ENCODE results near the gene MIOX. TPM values are rescaled to one million over a fixed set of nuclear protein-coding genes. Genes with fewer than 3 reads are reported as not detected.

The MIOX gene
- total RNA-seq, 3 donors from 2014 or later, result 0.30 TPM; not detected in 2

- H3K27me3 Mint-ChIP-seq (ENCODE audit: low read depth), result peaks cover 1% of the 10 kb centered on the region
- ATAC-seq (no peak), DNase-seq (no peak)
- no peaks in the 10 kb centered on the region for H3K9me3 Mint-ChIP-seq
- no peaks in the 10 kb centered on the region for H3K36me3 Mint-ChIP-seq (ENCODE audit: insufficient read depth)
- peaks cover 2% of the 10 kb centered on the region for H3K4me1 Mint-ChIP-seq (ENCODE audit: low read depth)
- H3K4me3 Mint-ChIP-seq, result no peak overlapping the region
Measured at GRCh38 chr22:50485221-50486131, 1.2 kb upstream of the MIOX start.

DNA sequence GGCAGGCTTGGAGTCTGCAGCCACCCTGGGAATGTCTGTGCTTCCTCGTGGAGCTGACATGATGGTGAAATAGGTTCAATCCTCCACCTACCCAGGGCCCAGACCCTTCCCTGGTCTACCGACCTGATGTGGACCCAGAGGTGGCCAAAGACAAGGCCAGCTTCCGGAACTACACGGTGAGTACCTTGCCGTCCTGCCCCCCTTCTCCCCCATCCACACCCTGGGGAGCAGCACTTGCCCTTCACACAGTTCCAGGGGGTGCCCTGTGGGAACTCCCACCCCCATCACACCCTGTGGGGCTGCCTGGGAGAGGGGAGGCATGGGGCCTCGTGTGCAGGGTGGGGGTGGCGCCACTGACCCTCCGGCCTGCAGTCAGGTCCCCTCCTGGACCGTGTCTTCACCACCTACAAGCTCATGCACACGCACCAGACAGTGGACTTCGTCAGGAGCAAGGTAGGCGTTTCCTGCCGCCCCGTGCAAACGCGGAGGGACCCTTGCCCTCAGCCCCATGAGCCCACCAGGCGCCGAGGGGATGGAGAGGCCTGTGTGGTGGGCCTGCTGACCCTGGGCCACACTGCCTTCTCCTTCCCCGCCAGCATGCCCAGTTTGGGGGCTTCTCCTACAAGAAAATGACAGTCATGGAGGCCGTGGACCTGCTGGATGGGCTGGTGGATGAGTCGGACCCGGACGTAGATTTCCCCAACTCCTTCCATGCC is 789 bp downstream of the MIOX start:
- no peaks in the 10 kb centered on the region for H3K9me3 Mint-ChIP-seq
- no peak for ATAC-seq
- peaks cover 1% of the 10 kb centered on the region for H3K27me3 Mint-ChIP-seq (ENCODE audit: low read depth)
- H3K4me1 Mint-ChIP-seq (ENCODE audit: low read depth), result peaks cover 9% of the 10 kb centered on the region
- H3K36me3 Mint-ChIP-seq (ENCODE audit: insufficient read depth), result no peaks in the 10 kb centered on the region
- H3K4me3 Mint-ChIP-seq, result no peak overlapping the region
- DNase-seq, result no peak

DNA sequence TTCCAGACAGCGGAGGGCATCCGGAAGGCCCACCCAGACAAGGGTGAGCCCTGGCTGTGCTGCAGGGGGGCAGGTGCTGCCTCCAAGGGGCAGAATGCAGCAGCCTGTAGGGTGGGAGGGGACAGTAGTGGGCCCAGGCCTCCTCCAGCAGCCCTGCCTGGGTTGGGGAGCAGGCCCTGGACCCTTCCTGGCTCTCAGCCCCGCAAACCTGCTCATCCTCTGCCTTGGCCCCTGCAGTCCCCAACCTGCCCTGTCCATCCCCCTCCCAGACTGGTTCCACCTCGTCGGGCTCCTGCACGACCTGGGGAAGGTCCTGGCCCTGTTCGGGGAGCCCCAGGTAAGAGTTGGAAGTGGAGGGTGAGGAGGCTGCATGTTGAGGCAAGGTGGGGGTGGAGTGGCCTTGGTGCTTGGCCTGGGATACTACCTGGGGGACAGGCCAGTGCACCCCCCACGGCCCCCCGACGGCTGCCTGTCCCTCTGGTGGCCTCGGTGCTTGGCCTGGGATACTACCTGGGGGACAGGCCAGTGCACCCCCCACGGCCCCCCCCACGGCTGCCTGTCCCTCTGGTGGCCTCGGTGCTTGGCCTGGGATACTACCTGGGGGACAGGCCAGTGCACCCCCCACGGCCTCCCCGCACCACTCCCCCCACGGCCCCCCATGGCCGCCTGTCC is 1.5 kb downstream of the MIOX start:
- peaks cover 9% of the 10 kb centered on the region for H3K4me1 Mint-ChIP-seq (ENCODE audit: low read depth)
- H3K4me3 Mint-ChIP-seq, result no peak overlapping the region
- peaks cover 1% of the 10 kb centered on the region for H3K27me3 Mint-ChIP-seq (ENCODE audit: low read depth)
- no peaks in the 10 kb centered on the region for H3K36me3 Mint-ChIP-seq (ENCODE audit: insufficient read depth)
- ATAC-seq (no peak), DNase-seq (no peak)
- no peaks in the 10 kb centered on the region for H3K9me3 Mint-ChIP-seq

GRCh38 chr22:50488886-50489285 is 2.2 kb downstream of the MIOX start:
- no peak for ATAC-seq
- Mint-ChIP-seq H3K27me3 (ENCODE audit: low read depth) (peaks cover 1% of the 10 kb centered on the region), H3K4me3 (no peak overlapping the region), H3K4me1 (ENCODE audit: low read depth) (peaks cover 9% of the 10 kb centered on the region), H3K36me3 (ENCODE audit: insufficient read depth) (no peaks in the 10 kb centered on the region), H3K9me3 (no peaks in the 10 kb centered on the region)
- no peak for DNase-seq

DNA sequence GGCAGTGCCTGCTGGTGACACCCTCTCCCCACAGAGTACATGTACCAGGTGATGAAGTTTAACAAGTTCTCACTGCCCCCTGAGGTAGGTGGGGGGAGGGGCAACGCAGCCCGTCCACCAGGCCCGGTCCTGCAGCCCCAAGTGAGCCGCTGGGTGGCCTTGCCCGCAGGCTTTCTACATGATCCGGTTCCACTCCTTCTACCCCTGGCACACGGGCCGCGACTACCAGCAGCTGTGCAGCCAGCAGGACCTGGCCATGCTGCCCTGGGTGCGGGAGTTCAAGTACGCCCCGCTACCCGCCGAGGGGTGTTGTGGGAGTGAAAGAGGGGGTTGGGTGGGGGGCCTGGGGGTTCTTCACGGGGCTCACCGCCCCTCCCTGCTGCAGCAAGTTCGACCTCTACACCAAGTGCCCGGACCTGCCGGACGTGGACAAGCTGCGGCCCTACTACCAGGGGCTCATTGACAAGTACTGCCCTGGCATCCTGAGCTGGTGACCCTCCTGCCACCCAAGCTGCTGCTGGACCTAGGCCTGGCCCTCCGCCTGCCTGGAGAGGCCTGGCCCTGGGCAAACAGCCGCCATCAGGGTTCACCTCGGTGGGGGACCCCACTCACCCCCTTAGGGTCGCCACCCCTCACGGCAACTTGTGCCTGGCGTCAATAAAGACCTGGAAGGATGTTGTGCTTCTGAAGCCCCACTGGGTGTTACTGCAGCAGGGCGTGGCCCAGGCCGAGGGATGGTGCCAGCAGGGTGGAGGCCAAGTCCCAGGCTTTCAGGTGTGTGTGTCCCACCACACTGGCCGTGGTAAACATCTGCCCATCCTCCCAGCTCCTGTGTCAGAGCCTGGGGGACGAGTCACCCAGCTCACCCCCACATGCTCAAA is 2.9 kb downstream of the MIOX start:
- peaks cover 9% of the 10 kb centered on the region for H3K4me1 Mint-ChIP-seq (ENCODE audit: low read depth)
- no peak for ATAC-seq
- DNase-seq, result no peak
- no peaks in the 10 kb centered on the region for H3K9me3 Mint-ChIP-seq
- no peak overlapping the region for H3K4me3 Mint-ChIP-seq
- no peaks in the 10 kb centered on the region for H3K36me3 Mint-ChIP-seq (ENCODE audit: insufficient read depth)
- peaks cover 1% of the 10 kb centered on the region for H3K27me3 Mint-ChIP-seq (ENCODE audit: low read depth)

- H3K36me3 Mint-ChIP-seq (ENCODE audit: insufficient read depth), result no peaks in the 10 kb centered on the region
- H3K4me1 Mint-ChIP-seq (ENCODE audit: low read depth), result peaks cover 7% of the 10 kb centered on the region
- peaks cover 1% of the 10 kb centered on the region for H3K27me3 Mint-ChIP-seq (ENCODE audit: low read depth)
- no peak for DNase-seq
- H3K9me3 Mint-ChIP-seq, result no peaks in the 10 kb centered on the region
- ATAC-seq, result peak; percentile 30 to 32
- H3K4me3 Mint-ChIP-seq, result peak overlapping the region; percentile 42
Measured at GRCh38 chr22:50490531-50491308, 4.1 kb downstream of the MIOX start.

DNA sequence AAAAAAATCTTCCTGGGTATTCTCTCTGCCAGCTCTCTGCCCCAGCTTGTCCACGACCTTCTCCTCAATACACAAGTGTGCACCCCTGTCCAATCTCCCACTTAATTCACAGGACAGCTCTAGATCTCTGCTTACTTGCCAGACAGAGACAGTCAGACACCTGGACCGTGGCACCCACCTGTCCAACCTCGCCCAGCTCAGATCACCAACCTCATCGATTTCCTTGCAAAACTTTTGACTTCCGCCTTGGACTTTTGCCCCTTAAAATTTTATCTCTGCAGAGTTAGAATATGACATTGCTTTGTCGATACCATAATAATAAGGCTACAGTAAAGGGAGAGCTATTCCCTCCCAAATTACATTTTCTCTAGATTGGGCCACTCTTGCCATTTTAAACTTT is 10.4 kb downstream of the MIOX start:
- DNase-seq (no peak), ATAC-seq (no peak)
- no peak overlapping the region for H3K4me3 Mint-ChIP-seq
- no peaks in the 10 kb centered on the region for H3K27me3 Mint-ChIP-seq (ENCODE audit: low read depth)
- H3K36me3 Mint-ChIP-seq (ENCODE audit: insufficient read depth), result no peaks in the 10 kb centered on the region
- H3K9me3 Mint-ChIP-seq, result no peaks in the 10 kb centered on the region
- H3K4me1 Mint-ChIP-seq (ENCODE audit: low read depth), result peaks cover 5% of the 10 kb centered on the region

DNA sequence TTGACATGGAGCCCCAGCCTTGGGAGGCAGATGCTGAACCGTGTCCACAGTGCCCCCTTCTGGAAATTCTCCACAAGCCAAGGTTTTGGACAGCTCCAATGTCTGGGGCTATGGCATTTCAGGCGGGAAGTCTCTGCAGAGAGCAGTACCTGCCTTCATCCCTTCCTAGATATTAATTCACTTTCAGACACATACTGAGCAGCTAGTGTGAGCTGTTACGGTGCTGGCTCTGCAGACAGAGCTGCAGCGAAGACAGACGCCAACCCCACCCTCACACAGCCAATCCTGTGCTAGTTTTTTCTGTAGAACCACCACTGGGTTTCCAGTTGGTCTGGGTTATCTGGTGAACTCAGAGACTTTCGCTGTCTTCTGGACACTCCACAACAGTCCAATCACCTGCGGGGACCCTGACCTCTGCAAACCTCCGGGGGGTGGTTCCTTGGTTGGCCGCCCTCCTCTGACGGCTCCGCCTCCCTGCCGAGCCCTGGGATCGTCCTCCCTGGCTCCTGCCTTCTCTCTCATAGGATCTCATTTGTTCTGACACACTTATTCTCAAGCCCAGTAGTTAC is 11.7 kb downstream of the MIOX start:
- DNase-seq (peak; percentile 64), ATAC-seq (peak; percentile 94)
- no peaks in the 10 kb centered on the region for H3K36me3 Mint-ChIP-seq (ENCODE audit: insufficient read depth)
- H3K4me1 Mint-ChIP-seq (ENCODE audit: low read depth), result peaks cover 5% of the 10 kb centered on the region
- no peaks in the 10 kb centered on the region for H3K27me3 Mint-ChIP-seq (ENCODE audit: low read depth)
- no peak overlapping the region for H3K4me3 Mint-ChIP-seq
- H3K9me3 Mint-ChIP-seq, result no peaks in the 10 kb centered on the region

- H3K4me3 Mint-ChIP-seq, result no peak overlapping the region
- H3K9me3 Mint-ChIP-seq, result no peaks in the 10 kb centered on the region
Measured at GRCh38 chr22:50500452-50500851, 13.8 kb downstream of the MIOX start.

GRCh38 chr22:50502096-50502495 is 15.4 kb downstream of the MIOX start:
- Mint-ChIP-seq H3K27me3 (ENCODE audit: low read depth) (no peaks in the 10 kb centered on the region), H3K4me3 (no peak overlapping the region), H3K36me3 (ENCODE audit: insufficient read depth) (no peaks in the 10 kb centered on the region), H3K4me1 (ENCODE audit: low read depth) (peaks cover 5% of the 10 kb centered on the region), H3K9me3 (no peaks in the 10 kb centered on the region)
- no peak for DNase-seq
- no peak for ATAC-seq

More at GRCh38 chr22:50500452-50500851, 13.8 kb downstream of the MIOX start:
- ATAC-seq (no peak), DNase-seq (no peak)
- H3K4me1 Mint-ChIP-seq (ENCODE audit: low read depth), result peaks cover 5% of the 10 kb centered on the region
- no peaks in the 10 kb centered on the region for H3K36me3 Mint-ChIP-seq (ENCODE audit: insufficient read depth)
- H3K27me3 Mint-ChIP-seq (ENCODE audit: low read depth), result no peaks in the 10 kb centered on the region

- no peak for DNase-seq
- H3K4me3 Mint-ChIP-seq, result no peak overlapping the region
- no peaks in the 10 kb centered on the region for H3K9me3 Mint-ChIP-seq
- H3K36me3 Mint-ChIP-seq (ENCODE audit: insufficient read depth), result no peaks in the 10 kb centered on the region
- H3K4me1 Mint-ChIP-seq (ENCODE audit: low read depth), result peaks cover 8% of the 10 kb centered on the region
- H3K27me3 Mint-ChIP-seq (ENCODE audit: low read depth), result no peaks in the 10 kb centered on the region
- ATAC-seq, result no peak
Measured at GRCh38 chr22:50502628-50503474, 16.2 kb downstream of the MIOX start.

DNA sequence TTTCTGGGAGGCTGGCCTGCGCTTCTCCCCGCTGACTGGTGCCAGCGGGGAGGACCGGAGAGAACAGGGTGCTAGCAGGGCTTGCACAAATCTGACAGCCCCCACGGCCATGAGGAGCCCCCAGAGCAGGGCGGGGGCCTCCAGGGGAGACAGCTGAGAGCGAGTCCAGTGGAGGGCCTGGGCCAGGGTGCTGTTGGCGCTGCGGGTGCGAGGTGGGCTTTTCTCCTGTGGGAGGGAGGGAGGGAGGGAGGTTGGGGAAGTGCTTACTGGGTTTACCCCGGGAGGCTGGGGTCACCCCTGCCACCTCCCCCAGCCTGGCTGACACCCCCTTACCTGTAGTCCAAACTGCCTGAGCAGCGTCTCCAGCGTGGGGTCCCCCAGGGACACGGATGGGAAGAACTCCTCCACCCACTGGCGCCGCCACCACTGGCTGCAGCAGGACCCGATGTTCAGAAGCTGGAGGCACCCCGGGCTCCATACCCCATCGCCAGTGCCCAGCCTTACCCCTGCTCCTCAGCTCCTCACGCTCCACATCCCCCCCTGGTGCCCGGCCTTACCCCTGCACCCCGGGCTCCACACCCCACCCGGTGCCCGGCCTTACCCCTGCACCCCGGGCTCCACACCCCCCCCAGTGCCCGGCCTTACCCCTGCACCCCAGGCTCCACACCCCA is 17.0 kb downstream of the MIOX start:
- no peak for DNase-seq

More for the DNA sequence above, 17.0 kb downstream of the MIOX start:
- Mint-ChIP-seq H3K27me3 (ENCODE audit: low read depth) (no peaks in the 10 kb centered on the region), H3K4me1 (ENCODE audit: low read depth) (peaks cover 5% of the 10 kb centered on the region), H3K9me3 (no peaks in the 10 kb centered on the region), H3K36me3 (ENCODE audit: insufficient read depth) (no peaks in the 10 kb centered on the region), H3K4me3 (no peak overlapping the region)
- ATAC-seq, result no peak

All from activated T-cell treated with anti-CD3 and anti-CD28 coated beads, Interleukin-2, amount 50 U/mL, for 4 hours (primary cell).